H9 (cell line): ENCODE data around the gene MX2. TPM values are rescaled to one million over a fixed set of nuclear protein-coding genes. Genes with fewer than 3 reads are reported as not detected.

Source experiments
- DNase-seq: peaks from one replicate; pipeline ENCODE4 v3.0.0-alpha.2; 2017
- H2AFZ ChIP-seq: one replicate; pipeline ENCODE4 v1.6.1; 2013; ENCODE audit warnings: mild to moderate bottlenecking, low read length, control low read depth, moderate library complexity
- H2AK5ac ChIP-seq: 2 replicates; pipeline ENCODE4 v1.6.1; 2013; ENCODE audit warnings: low read length, control low read depth, mixed read lengths; ENCODE audit not compliant: insufficient read length
- H2BK120ac ChIP-seq: one replicate; pipeline ENCODE4 v1.6.1; 2013; ENCODE audit warnings: low read depth, mild to moderate bottlenecking, low read length, control low read depth, inconsistent platforms; ENCODE audit not compliant: poor library complexity, severe bottlenecking
- H2BK12ac ChIP-seq: 2 replicates; pipeline ENCODE4 v1.6.1; 2013; ENCODE audit warnings: low read length, control low read depth, mixed read lengths, low read depth; ENCODE audit not compliant: insufficient read length
- H2BK15ac ChIP-seq: 2 replicates; pipeline ENCODE4 v1.6.1; 2013; ENCODE audit warnings: low read depth, low read length, control low read depth
- H2BK20ac ChIP-seq: one replicate; pipeline ENCODE4 v1.6.1; 2013; ENCODE audit warnings: low read depth, mild to moderate bottlenecking, low read length, control low read depth, inconsistent platforms; ENCODE audit not compliant: poor library complexity, severe bottlenecking
- H2BK5ac ChIP-seq: 2 replicates; pipeline ENCODE4 v1.6.1; 2013; ENCODE audit warnings: low read length, control low read depth, mixed read lengths; ENCODE audit not compliant: insufficient read length
- H3K14ac ChIP-seq: 2 replicates; pipeline ENCODE4 v1.6.1; 2013; ENCODE audit warnings: low read length, control low read depth; ENCODE audit not compliant: insufficient read depth
- H3K18ac ChIP-seq: 2 replicates; pipeline ENCODE4 v1.6.1; 2013; ENCODE audit warnings: low read depth, mild to moderate bottlenecking, mixed read lengths, low read length, control low read depth; ENCODE audit not compliant: insufficient read length
- H3K23ac ChIP-seq: 2 replicates; pipeline ENCODE4 v1.6.1; 2013; ENCODE audit warnings: low read length, control low read depth, mixed read lengths, low read depth; ENCODE audit not compliant: insufficient read length
- H3K23me2 ChIP-seq: 2 replicates; pipeline ENCODE4 v1.6.1; 2013; ENCODE audit warnings: low read depth, mild to moderate bottlenecking, mixed read lengths, low read length, control low read depth; ENCODE audit not compliant: insufficient read length, poor library complexity, severe bottlenecking
- H3K27ac ChIP-seq: 2 replicates; pipeline ENCODE4 v1.5.1; 2013; ENCODE audit warnings: low read length, control low read depth, mixed read lengths, low read depth; ENCODE audit not compliant: insufficient read length
- H3K27me3 ChIP-seq: 2 replicates; pipeline ENCODE4 v1.6.1; 2013; ENCODE audit warnings: low read length, control low read depth, inconsistent platforms; ENCODE audit not compliant: insufficient read depth
- H3K4ac ChIP-seq: 2 replicates; pipeline ENCODE4 v1.6.1; 2013; ENCODE audit warnings: low read depth, mild to moderate bottlenecking, control low read depth, inconsistent platforms, low read length, moderate library complexity
- H3K4me1 ChIP-seq: 2 replicates; pipeline ENCODE4 v1.6.1; 2013; ENCODE audit warnings: low read length, control low read depth, inconsistent platforms; ENCODE audit not compliant: insufficient read depth
- H3K4me2 ChIP-seq: 2 replicates; pipeline ENCODE4 v1.6.1; 2013; ENCODE audit warnings: low read length, control low read depth, mixed read lengths; ENCODE audit not compliant: insufficient read length, insufficient read depth
- H3K56ac ChIP-seq: 2 replicates; pipeline ENCODE4 v1.6.1; 2013; ENCODE audit warnings: low read depth, mild to moderate bottlenecking, mixed read lengths, low read length, control low read depth; ENCODE audit not compliant: insufficient read length
- H3K79me1 ChIP-seq: 2 replicates; pipeline ENCODE4 v1.6.1; 2013; ENCODE audit warnings: low read depth, mild to moderate bottlenecking, moderate library complexity, low read length, control low read depth, inconsistent platforms; ENCODE audit not compliant: insufficient read depth, poor library complexity, severe bottlenecking
- H3K79me2 ChIP-seq: 2 replicates; pipeline ENCODE4 v1.6.1; 2013; ENCODE audit warnings: low read length, control low read depth, inconsistent platforms; ENCODE audit not compliant: insufficient read depth
- H3K9ac ChIP-seq: 2 replicates; pipeline ENCODE4 v1.6.1; 2013; ENCODE audit warnings: low read length, control low read depth, mixed read lengths; ENCODE audit not compliant: insufficient read length; ENCODE audit errors: extremely low read depth
- H3K9me3 ChIP-seq: one replicate; pipeline ENCODE4 v1.6.1; 2013; ENCODE audit warnings: low read depth, low read length, inconsistent platforms; ENCODE audit not compliant: control insufficient read depth
- H3T11ph ChIP-seq: one replicate; pipeline ENCODE4 v1.6.1; 2013; ENCODE audit warnings: mild to moderate bottlenecking, low read length, control low read depth, inconsistent platforms
- H4K20me1 ChIP-seq: one replicate; pipeline ENCODE4 v1.6.1; 2013; ENCODE audit not compliant: control insufficient read depth, insufficient read length, insufficient read depth
- H4K5ac ChIP-seq: 2 replicates; pipeline ENCODE4 v1.6.1; 2013; ENCODE audit warnings: low read depth, mild to moderate bottlenecking, mixed read lengths, low read length, control low read depth; ENCODE audit not compliant: insufficient read length
- H4K8ac ChIP-seq: replicated peaks from 2 replicates; pipeline ENCODE4 v1.6.1; 2013; ENCODE audit warnings: low read length, control low read depth, mixed read lengths, low read depth; ENCODE audit not compliant: insufficient read length
- H4K91ac ChIP-seq: 2 replicates; pipeline ENCODE4 v1.6.1; 2013; ENCODE audit warnings: low read depth, mild to moderate bottlenecking, moderate library complexity, mixed read lengths, low read length, control low read depth; ENCODE audit not compliant: insufficient read length
- H3K27ac Mint-ChIP-seq, 3 experiments: 2 replicates in 2 of 3; 3 replicates in 1 of 3; pipeline ENCODE4 v1.8.0; 2020 to 2021; ENCODE audit warnings: mixed read lengths in 3 of 3, mild to moderate bottlenecking in 1 of 3, moderate library complexity in 1 of 3
- H3K27me3 Mint-ChIP-seq: 2 replicates; pipeline ENCODE4 v1.8.0; 2021; ENCODE audit warnings: low read depth, mild to moderate bottlenecking, moderate library complexity, mixed read lengths
- H3K36me3 Mint-ChIP-seq, 3 experiments: 2 replicates in 2 of 3; 3 replicates in 1 of 3; pipeline ENCODE4 v1.8.0; 2020 to 2021; ENCODE audit warnings: low read depth in 3 of 3, mixed read lengths in 3 of 3; ENCODE audit not compliant: insufficient read depth in 1 of 3
- H3K4me1 Mint-ChIP-seq, 2 experiments: 2 replicates each; pipeline ENCODE4 v1.8.0; 2020; ENCODE audit warnings: mixed read lengths in 2 of 2
- H3K4me3 Mint-ChIP-seq, 2 experiments: 2 replicates in 1 of 2; 3 replicates in 1 of 2; pipeline ENCODE4 v1.8.0; 2020 to 2021; ENCODE audit warnings: mild to moderate bottlenecking in 2 of 2, mixed read lengths in 2 of 2, moderate library complexity in 1 of 2
- H3K9me3 Mint-ChIP-seq, 2 experiments: 2 replicates in 1 of 2; 3 replicates in 1 of 2; pipeline ENCODE4 v1.8.0; 2020; ENCODE audit warnings: mild to moderate bottlenecking in 2 of 2, mixed read lengths in 2 of 2, moderate library complexity in 1 of 2
- WGBS: extraction: QIAGEN DNeasy Blood & Tissue Kit; methylation state at CpG from one replicate; pipeline ENCODE4 v1.1.7; 2013; ENCODE audit warnings: missing lambda C conversion rate, low lambda C conversion rate, mixed read lengths; ENCODE audit not compliant: insufficient read length; ENCODE audit errors: extremely low coverage; 5-methylcytosine and 5-hydroxymethylcytosine counted together
- total RNA-seq: library from RNA; stranded (reverse); gene quantifications from 2 replicates; pipeline ENCODE4 v1.2.1, GENCODE V29; 2021
- TF ChIP-seq, protein P1 (sequence below): fragments of 200-600 bp; sonication (generic); conservative IDR thresholded peaks from 3 replicates; pipeline ENCODE4 v1.8.0; 2021; ENCODE audit warnings: antibody characterized with exemption, mild to moderate bottlenecking

The MX2 gene
- total RNA-seq, 1 experiment from 2014 or later = 1.8 TPM

GRCh38 chr21:41438425-41439113, 76.7 kb downstream of the MX2 start:
- no peak overlapping the region for H3K4me3 Mint-ChIP-seq
- TF ChIP-seq, protein P1, sequence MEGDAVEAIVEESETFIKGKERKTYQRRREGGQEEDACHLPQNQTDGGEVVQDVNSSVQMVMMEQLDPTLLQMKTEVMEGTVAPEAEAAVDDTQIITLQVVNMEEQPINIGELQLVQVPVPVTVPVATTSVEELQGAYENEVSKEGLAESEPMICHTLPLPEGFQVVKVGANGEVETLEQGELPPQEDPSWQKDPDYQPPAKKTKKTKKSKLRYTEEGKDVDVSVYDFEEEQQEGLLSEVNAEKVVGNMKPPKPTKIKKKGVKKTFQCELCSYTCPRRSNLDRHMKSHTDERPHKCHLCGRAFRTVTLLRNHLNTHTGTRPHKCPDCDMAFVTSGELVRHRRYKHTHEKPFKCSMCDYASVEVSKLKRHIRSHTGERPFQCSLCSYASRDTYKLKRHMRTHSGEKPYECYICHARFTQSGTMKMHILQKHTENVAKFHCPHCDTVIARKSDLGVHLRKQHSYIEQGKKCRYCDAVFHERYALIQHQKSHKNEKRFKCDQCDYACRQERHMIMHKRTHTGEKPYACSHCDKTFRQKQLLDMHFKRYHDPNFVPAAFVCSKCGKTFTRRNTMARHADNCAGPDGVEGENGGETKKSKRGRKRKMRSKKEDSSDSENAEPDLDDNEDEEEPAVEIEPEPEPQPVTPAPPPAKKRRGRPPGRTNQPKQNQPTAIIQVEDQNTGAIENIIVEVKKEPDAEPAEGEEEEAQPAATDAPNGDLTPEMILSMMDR = no peak
- Histone ChIP-seq H2BK20ac (no peak overlapping the region), H4K8ac (no peak overlapping the region), H2BK15ac (no peak overlapping the region), H3K56ac (no peak overlapping the region), H4K5ac (no peak overlapping the region), H2BK12ac (no peak overlapping the region), H4K20me1 (no peaks in the 10 kb centered on the region), H3K23me2 (no peaks in the 10 kb centered on the region), H2BK5ac (no peak overlapping the region), H3K27ac (no peak overlapping the region), H3K23ac (no peak overlapping the region), H3K4me1 (no peaks in the 10 kb centered on the region), H3K9ac (no peak overlapping the region), H3K18ac (no peak overlapping the region), H3K27me3 (no peaks in the 10 kb centered on the region), H3K9me3 (no peaks in the 10 kb centered on the region), H3T11ph (no peak overlapping the region), H3K14ac (no peak overlapping the region), H3K79me2 (no peaks in the 10 kb centered on the region), H2AK5ac (no peak overlapping the region), H3K79me1 (no peaks in the 10 kb centered on the region), H3K4ac (no peak overlapping the region), H2BK120ac (no peak overlapping the region), H3K4me2 (no peak overlapping the region), H4K91ac (no peak overlapping the region), H2AFZ (no peak overlapping the region)
- no peak overlapping the region; a peak in 1 of 7 replicates for H3K27ac Mint-ChIP-seq
- H3K4me1 Mint-ChIP-seq = peaks cover 12 to 13% of the 10 kb centered on the region in 2 experiments
- H3K9me3 Mint-ChIP-seq = peaks cover 5 to 6% of the 10 kb centered on the region in 2 experiments; a peak in 3 of 5 replicates
- no peak for DNase-seq
- WGBS = no CpG with 5 or more reads among the region's 13 CpGs
- no peaks in the 10 kb centered on the region; the same call in 1 of the 2 replicates for H3K27me3 Mint-ChIP-seq
- peaks cover 8 to 23% (median 14%) of the 10 kb centered on the region in 3 experiments for H3K36me3 Mint-ChIP-seq
